ENCODE results near the gene SFI1. TPM values are rescaled to one million over a fixed set of nuclear protein-coding genes. Genes with fewer than 3 reads are reported as not detected.

Gene SFI1
- total RNA-seq, 1 experiment from 2014 or later, result 53.1 TPM

DNA sequence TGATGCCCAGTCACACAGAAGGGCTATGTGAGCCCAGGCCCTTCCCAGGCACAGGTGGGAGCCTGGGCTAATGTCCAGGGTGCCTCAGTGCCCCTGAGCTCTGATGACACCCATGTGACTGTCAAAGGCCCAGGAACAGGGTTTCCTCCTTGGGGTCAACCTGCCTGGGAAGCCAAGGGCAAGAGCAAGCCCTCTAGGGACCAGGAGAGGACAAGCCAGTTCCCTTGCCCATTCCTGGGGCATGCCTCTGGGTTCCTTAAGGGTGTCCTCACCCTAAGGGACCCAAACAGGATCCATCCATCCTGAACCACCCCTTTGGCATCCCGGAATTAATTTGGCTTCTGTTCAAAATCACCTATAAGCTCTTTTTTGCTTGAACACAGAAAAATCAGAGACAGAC lies 126.6 kb downstream of the SFI1 start:
- no peak overlapping the region for H3K9ac ChIP-seq (ENCODE audit: low read length)
- H3K36me3 ChIP-seq (ENCODE audit: control insufficient read depth in 1 of 2, insufficient read depth in 2 of 2, low read length in 2 of 2), result peaks cover 7 to 22% of the 10 kb centered on the region in 2 experiments; a peak in 2 of 4 replicates
- CTCF ChIA-PET, result interaction anchor here (1.1 kb wide), 1 partner anchor 347 kb away, joined by 3 read pairs; no protein-coding TSS in a partner anchor
- intact Hi-C loops (cut with micrococcal nuclease), result no loop called here
- POLR2A ChIA-PET, result interaction anchor here (0.6 kb wide), 2 partner anchors 20 to 41 kb away, joined by 3 read pairs; no protein-coding TSS in a partner anchor
- no peaks in the 10 kb centered on the region for H3K27me3 ChIP-seq (ENCODE audit: insufficient read depth, low read length)
- no peaks in the 10 kb centered on the region; a peak in 1 of 4 replicates for H3K4me1 ChIP-seq (ENCODE audit: control insufficient read depth in 1 of 2, insufficient read depth in 2 of 2, low read length in 2 of 2)
- no peak overlapping the region for H3K27ac ChIP-seq (ENCODE audit: low read depth, low read length)
- H3K9me2 ChIP-seq (ENCODE audit: insufficient read depth), result no peaks in the 10 kb centered on the region
- peaks cover 59% of the 10 kb centered on the region for H3K79me2 ChIP-seq (ENCODE audit: insufficient read depth, low read length)
- no peak overlapping the region for H2AFZ ChIP-seq (ENCODE audit: low read depth, low read length, poor library complexity, severe bottlenecking)
- H3K9me3 ChIP-seq (ENCODE audit: control insufficient read depth in 1 of 2, insufficient read depth in 1 of 2, low read depth in 1 of 2, low read length in 2 of 2), result no peaks in the 10 kb centered on the region
- no peak overlapping the region for H3K4me3 ChIP-seq (replicated peaks in 1 of 2; ENCODE audit: low read depth in 1 of 2, low read length in 2 of 2)
- TF ChIP-seq RAD21 (IDR thresholded peaks at IDR 0.05; ENCODE audit: low read depth) (no peak), JUND (IDR thresholded peaks at IDR 0.05) (no peak), CBX3 (IDR thresholded peaks at IDR 0.05; ENCODE audit: low read depth) (no peak), SP1 (IDR thresholded peaks at IDR 0.05; ENCODE audit: low read depth) (no peak), YY1 (IDR thresholded peaks at IDR 0.05; ENCODE audit: extremely low read depth, insufficient replicate concordance, low read depth, low read length) (no peak), ZNF274 (IDR thresholded peaks at IDR 0.05; ENCODE audit: low read depth, low read length) (no peak), POLR2AphosphoS5 (IDR thresholded peaks at IDR 0.05; ENCODE audit: low read depth, low read length) (no peak), ELF1 (IDR thresholded peaks at IDR 0.05; ENCODE audit: borderline replicate concordance, low read depth) (no peak), SRF (IDR thresholded peaks at IDR 0.05; ENCODE audit: low read depth) (no peak), EGR1 (IDR thresholded peaks at IDR 0.05; ENCODE audit: low read depth) (no peak), POLR2A (IDR thresholded peaks at IDR 0.05; ENCODE audit: borderline replicate concordance, extremely low read depth, insufficient read depth, insufficient read length) (no peak)
- TF ChIP-seq, protein P1, sequence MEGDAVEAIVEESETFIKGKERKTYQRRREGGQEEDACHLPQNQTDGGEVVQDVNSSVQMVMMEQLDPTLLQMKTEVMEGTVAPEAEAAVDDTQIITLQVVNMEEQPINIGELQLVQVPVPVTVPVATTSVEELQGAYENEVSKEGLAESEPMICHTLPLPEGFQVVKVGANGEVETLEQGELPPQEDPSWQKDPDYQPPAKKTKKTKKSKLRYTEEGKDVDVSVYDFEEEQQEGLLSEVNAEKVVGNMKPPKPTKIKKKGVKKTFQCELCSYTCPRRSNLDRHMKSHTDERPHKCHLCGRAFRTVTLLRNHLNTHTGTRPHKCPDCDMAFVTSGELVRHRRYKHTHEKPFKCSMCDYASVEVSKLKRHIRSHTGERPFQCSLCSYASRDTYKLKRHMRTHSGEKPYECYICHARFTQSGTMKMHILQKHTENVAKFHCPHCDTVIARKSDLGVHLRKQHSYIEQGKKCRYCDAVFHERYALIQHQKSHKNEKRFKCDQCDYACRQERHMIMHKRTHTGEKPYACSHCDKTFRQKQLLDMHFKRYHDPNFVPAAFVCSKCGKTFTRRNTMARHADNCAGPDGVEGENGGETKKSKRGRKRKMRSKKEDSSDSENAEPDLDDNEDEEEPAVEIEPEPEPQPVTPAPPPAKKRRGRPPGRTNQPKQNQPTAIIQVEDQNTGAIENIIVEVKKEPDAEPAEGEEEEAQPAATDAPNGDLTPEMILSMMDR (IDR thresholded peaks at IDR 0.05 in 2 of 3, conservative IDR thresholded peaks at IDR 0.05 in 1 of 3; ENCODE audit: borderline replicate concordance in 1 of 3, insufficient read depth in 1 of 3, low read depth in 2 of 3, low read length in 2 of 3), result no peak
- TF ChIP-seq, protein P2, sequence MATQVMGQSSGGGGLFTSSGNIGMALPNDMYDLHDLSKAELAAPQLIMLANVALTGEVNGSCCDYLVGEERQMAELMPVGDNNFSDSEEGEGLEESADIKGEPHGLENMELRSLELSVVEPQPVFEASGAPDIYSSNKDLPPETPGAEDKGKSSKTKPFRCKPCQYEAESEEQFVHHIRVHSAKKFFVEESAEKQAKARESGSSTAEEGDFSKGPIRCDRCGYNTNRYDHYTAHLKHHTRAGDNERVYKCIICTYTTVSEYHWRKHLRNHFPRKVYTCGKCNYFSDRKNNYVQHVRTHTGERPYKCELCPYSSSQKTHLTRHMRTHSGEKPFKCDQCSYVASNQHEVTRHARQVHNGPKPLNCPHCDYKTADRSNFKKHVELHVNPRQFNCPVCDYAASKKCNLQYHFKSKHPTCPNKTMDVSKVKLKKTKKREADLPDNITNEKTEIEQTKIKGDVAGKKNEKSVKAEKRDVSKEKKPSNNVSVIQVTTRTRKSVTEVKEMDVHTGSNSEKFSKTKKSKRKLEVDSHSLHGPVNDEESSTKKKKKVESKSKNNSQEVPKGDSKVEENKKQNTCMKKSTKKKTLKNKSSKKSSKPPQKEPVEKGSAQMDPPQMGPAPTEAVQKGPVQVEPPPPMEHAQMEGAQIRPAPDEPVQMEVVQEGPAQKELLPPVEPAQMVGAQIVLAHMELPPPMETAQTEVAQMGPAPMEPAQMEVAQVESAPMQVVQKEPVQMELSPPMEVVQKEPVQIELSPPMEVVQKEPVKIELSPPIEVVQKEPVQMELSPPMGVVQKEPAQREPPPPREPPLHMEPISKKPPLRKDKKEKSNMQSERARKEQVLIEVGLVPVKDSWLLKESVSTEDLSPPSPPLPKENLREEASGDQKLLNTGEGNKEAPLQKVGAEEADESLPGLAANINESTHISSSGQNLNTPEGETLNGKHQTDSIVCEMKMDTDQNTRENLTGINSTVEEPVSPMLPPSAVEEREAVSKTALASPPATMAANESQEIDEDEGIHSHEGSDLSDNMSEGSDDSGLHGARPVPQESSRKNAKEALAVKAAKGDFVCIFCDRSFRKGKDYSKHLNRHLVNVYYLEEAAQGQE (IDR thresholded peaks at IDR 0.05; ENCODE audit: low read depth), result no peak
- TF ChIP-seq, protein P3, sequence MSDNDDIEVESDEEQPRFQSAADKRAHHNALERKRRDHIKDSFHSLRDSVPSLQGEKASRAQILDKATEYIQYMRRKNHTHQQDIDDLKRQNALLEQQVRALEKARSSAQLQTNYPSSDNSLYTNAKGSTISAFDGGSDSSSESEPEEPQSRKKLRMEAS (IDR thresholded peaks at IDR 0.05), result no peak
- BruUV-seq (replicated peaks), result no TSS peak
- no peak for ATAC-seq
- H4K20me1 ChIP-seq (ENCODE audit: insufficient read depth), result no peaks in the 10 kb centered on the region
- DNase-seq (ENCODE audit: low read depth, low spot score), result no peak
- H3K4me2 ChIP-seq (ENCODE audit: low read length), result no peak overlapping the region
- RAD21 ChIA-PET (ENCODE audit: low non-redundant PET in 1 of 2, low total read pairs in 2 of 2, uncharacterized antibody in 2 of 2, unreplicated experiment in 2 of 2), result no interaction called here

All from HCT116 (cell line).